GM10266 (cell line): ENCODE measurements around the gene GALNTL6.
A peak's percentile ranks its signal among the peaks of the same experiment; 100 is the strongest.

Experiments used
- DNase-seq: peaks from one replicate; pipeline ENCODE4 v3.0.0; 2012; ENCODE audit errors: extremely low spot score
- TF ChIP-seq, protein P1 (sequence below): IDR thresholded peaks from 2 replicates; pipeline ENCODE4 v1.5.1; 2012; ENCODE audit warnings: mild to moderate bottlenecking, low read depth; ENCODE audit not compliant: control insufficient read depth, insufficient read depth; ENCODE audit errors: missing control alignments

Gene GALNTL6

GRCh38 chr4:172830295-172830764 is 1017.1 kb downstream of the GALNTL6 start:
- DNase-seq: no peak

DNA sequence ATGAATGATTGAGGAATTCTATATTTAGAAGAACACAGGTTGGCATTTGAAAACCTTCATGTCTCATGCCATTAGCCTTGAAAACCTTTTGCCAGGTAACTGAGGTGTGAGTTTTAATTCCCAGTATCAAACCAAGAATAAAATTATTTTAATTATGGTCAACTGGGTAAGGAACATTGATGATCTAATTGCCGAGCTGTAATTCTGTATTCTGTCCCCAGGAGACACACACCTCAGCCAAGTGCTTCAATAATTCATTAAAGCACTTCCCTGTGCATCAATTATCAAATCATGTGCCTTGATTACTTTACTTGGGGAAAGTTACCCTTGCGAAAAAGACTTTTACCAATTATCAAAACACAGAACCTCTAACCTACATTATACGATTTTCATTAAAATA is 1023.5 kb downstream of the GALNTL6 start:
- TF ChIP-seq, protein P1, sequence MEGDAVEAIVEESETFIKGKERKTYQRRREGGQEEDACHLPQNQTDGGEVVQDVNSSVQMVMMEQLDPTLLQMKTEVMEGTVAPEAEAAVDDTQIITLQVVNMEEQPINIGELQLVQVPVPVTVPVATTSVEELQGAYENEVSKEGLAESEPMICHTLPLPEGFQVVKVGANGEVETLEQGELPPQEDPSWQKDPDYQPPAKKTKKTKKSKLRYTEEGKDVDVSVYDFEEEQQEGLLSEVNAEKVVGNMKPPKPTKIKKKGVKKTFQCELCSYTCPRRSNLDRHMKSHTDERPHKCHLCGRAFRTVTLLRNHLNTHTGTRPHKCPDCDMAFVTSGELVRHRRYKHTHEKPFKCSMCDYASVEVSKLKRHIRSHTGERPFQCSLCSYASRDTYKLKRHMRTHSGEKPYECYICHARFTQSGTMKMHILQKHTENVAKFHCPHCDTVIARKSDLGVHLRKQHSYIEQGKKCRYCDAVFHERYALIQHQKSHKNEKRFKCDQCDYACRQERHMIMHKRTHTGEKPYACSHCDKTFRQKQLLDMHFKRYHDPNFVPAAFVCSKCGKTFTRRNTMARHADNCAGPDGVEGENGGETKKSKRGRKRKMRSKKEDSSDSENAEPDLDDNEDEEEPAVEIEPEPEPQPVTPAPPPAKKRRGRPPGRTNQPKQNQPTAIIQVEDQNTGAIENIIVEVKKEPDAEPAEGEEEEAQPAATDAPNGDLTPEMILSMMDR: no peak
- DNase-seq: no peak

More at GRCh38 chr4:172830295-172830764, 1017.1 kb downstream of the GALNTL6 start:
- TF ChIP-seq, protein P1: peak; percentile 48

GRCh38 chr4:172838111-172838510 is 1024.9 kb downstream of the GALNTL6 start:
- TF ChIP-seq, protein P1: no peak
- no peak for DNase-seq

GRCh38 chr4:172838943-172839342 is 1025.7 kb downstream of the GALNTL6 start:
- DNase-seq: no peak
- TF ChIP-seq, protein P1: no peak

DNA sequence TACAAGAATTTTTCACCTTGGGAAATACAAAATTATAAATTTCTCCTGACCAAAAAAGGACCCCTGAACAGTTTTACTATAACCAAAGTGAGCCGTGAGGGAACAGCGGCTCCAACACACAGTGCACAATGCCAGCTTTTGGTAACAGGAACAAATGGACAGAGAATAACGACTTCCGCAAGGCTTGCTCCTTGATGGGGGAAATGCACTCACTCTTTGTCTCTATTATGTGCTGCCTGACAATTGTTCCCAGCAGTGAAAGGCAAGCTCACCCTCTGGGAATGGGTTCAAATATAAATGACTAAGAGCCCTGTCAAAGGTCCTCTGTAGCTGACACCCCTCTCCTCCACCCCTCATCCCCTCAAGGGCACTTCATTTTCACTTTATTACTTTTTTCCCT is 1029.6 kb downstream of the GALNTL6 start:
- DNase-seq: no peak
- TF ChIP-seq, protein P1: no peak

GRCh38 chr4:172843192-172843591 is 1030.0 kb downstream of the GALNTL6 start:
- DNase-seq: no peak
- TF ChIP-seq, protein P1: no peak

- no peak for DNase-seq
- TF ChIP-seq, protein P1: no peak
Measured at GRCh38 chr4:172844556-172844955, 1031.4 kb downstream of the GALNTL6 start.
